GM04503 (cell line): ENCODE measurements around the gene USP28.
A peak's percentile ranks its signal among the peaks of the same experiment; 100 is the strongest.
"Not testable (repeated sequence)": the region's sequence is repeated elsewhere in the genome, so short reads cannot be mapped to it uniquely, and the experiment has no call there.

ENCODE experiments used
- DNase-seq: peaks from one replicate; pipeline ENCODE4 v3.0.0-alpha.2; 2012; ENCODE audit warnings: low read depth

USP28 gene

GRCh38 chr11:113875234-113876073 is at the start of gene USP28:
Gene USP28 (minus strand): TSS chr11:113875572. CDS start chr11:113875501, 71 bp downstream.
- peak; percentile 63 for DNase-seq

GRCh38 chr11:113923572-113923971 is 48.2 kb upstream of the USP28 start:
- DNase-seq, result no peak

GRCh38 chr11:113911491-113911890 is 36.1 kb upstream of the USP28 start:
- not testable (repeated sequence) for DNase-seq

GRCh38 chr11:113908098-113908497 is 32.7 kb upstream of the USP28 start:
- DNase-seq, result no peak

GRCh38 chr11:113907681-113908080 is 32.3 kb upstream of the USP28 start:
- DNase-seq, result no peak

- no peak for DNase-seq
Observed at GRCh38 chr11:113907152-113907551, 31.8 kb upstream of the USP28 start.

GRCh38 chr11:113906516-113906915 is 31.1 kb upstream of the USP28 start:
- no peak for DNase-seq

GRCh38 chr11:113906038-113906437 is 30.7 kb upstream of the USP28 start:
- no peak for DNase-seq

- no peak for DNase-seq
Observed at GRCh38 chr11:113904379-113905101, 29.2 kb upstream of the USP28 start, which contains the start of gene HTR3B. Gene HTR3B (plus strand): TSS chr11:113904796. CDS start chr11:113904934, 138 bp downstream.

GRCh38 chr11:113901141-113901540 is 25.8 kb upstream of the USP28 start:
- no peak for DNase-seq

- DNase-seq, result no peak
Observed at GRCh38 chr11:113896156-113896879, 20.9 kb upstream of the USP28 start.

GRCh38 chr11:113895367-113896155 is 20.2 kb upstream of the USP28 start:
- no peak for DNase-seq

- DNase-seq, result no peak
Observed at GRCh38 chr11:113894421-113894996, 19.1 kb upstream of the USP28 start.

GRCh38 chr11:113888848-113889247 is 13.5 kb upstream of the USP28 start:
- DNase-seq, result no peak

GRCh38 chr11:113885897-113886296 is 10.5 kb upstream of the USP28 start:
- no peak for DNase-seq

- DNase-seq, result no peak
Observed at GRCh38 chr11:113884361-113884836, 9.0 kb upstream of the USP28 start.

GRCh38 chr11:113881856-113882255 is 6.5 kb upstream of the USP28 start:
- DNase-seq, result no peak

GRCh38 chr11:113880971-113881370 is 5.6 kb upstream of the USP28 start:
- DNase-seq, result no peak

- not testable (repeated sequence) for DNase-seq
Observed at GRCh38 chr11:113879446-113879845, 4.1 kb upstream of the USP28 start.

GRCh38 chr11:113877670-113878055 is 2.3 kb upstream of the USP28 start:
- no peak for DNase-seq
